GM12878 (cell line): ENCODE results near the gene REEP3.

Experiments
- CHD4 ChIP-seq: fragments of 200-600 bp; sonication (generic); IDR thresholded peaks from 2 replicates; pipeline ENCODE4 v1.6.1; 2016; ENCODE audit warnings: mild to moderate bottlenecking
- CTCF ChIP-seq, 3 experiments: IDR thresholded peaks in 2 of 3; conservative IDR thresholded peaks in 1 of 3; 2 replicates each; pipeline ENCODE4 v1.5.1; 2011; ENCODE audit warnings: low read depth in 3 of 3, low read length in 3 of 3, mild to moderate bottlenecking in 3 of 3, control low read depth in 2 of 3, moderate library complexity in 2 of 3, inconsistent platforms in 1 of 3, mixed read lengths in 1 of 3; ENCODE audit not compliant: control insufficient read depth in 2 of 3, insufficient read depth in 1 of 3; ENCODE audit errors: extremely low read depth in 1 of 3
- MEF2A ChIP-seq: IDR thresholded peaks from 2 replicates; pipeline ENCODE4 v1.6.1; 2011; ENCODE audit warnings: low read depth, mild to moderate bottlenecking, low read length, moderate library complexity; ENCODE audit not compliant: insufficient read depth

GRCh38 chr10:63520500-63521415, at the start of gene REEP3:
- no peak for TF ChIP-seq CTCF (IDR thresholded peaks at IDR 0.05 in 2 of 3, conservative IDR thresholded peaks at IDR 0.05 in 1 of 3; ENCODE audit: control insufficient read depth in 2 of 3, extremely low read depth in 1 of 3, insufficient read depth in 1 of 3, low read depth in 3 of 3, low read length in 3 of 3)
- TF ChIP-seq CHD4 = no peak
- TF ChIP-seq MEF2A = no peak
